Measurements from ENCODE around the gene CHTOP. TPM values are rescaled to one million over a fixed set of nuclear protein-coding genes. Genes with fewer than 3 reads are reported as not detected.

Gene CHTOP
- total RNA-seq, 1 experiment from 2014 or later, result 63.7 TPM

DNA sequence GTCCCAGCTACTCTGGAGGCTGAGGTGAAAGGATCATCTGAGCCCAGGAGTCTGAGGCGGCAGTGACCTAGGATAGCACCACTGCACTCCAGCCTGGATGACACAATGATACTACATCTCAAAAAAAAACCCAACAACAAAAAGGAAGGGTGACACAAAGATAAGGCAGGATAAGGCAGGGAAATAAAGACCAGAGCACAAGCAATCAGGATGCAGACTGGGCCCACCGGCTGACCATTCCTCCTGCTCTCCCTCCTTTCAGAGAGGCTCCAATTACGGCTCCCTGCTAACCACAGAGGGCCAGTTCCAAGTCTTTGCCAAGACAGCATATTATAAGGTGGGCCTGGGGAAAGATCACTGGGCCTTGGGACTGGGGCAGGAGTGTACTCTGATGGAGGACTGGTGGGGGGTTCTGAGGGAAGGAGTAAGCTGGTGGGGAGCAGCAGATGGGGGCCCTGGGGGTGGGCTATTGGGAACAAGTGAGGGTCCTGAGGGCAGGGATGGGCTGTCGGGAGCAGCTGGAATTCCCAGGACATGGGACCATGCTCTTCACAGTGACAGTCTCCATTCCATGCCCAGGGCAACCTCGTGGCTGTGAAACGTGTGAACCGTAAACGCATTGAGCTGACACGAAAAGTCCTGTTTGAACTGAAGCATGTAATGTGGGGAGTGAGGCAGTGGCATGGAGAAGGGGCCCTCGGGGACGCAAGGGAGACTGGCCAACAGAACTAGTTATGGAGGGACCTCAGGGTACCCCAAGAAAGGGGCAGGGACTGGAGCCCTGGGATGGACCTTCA is 51.9 kb downstream of the CHTOP start:
- DNase-seq (ENCODE audit: low spot score), result no peak

DNA sequence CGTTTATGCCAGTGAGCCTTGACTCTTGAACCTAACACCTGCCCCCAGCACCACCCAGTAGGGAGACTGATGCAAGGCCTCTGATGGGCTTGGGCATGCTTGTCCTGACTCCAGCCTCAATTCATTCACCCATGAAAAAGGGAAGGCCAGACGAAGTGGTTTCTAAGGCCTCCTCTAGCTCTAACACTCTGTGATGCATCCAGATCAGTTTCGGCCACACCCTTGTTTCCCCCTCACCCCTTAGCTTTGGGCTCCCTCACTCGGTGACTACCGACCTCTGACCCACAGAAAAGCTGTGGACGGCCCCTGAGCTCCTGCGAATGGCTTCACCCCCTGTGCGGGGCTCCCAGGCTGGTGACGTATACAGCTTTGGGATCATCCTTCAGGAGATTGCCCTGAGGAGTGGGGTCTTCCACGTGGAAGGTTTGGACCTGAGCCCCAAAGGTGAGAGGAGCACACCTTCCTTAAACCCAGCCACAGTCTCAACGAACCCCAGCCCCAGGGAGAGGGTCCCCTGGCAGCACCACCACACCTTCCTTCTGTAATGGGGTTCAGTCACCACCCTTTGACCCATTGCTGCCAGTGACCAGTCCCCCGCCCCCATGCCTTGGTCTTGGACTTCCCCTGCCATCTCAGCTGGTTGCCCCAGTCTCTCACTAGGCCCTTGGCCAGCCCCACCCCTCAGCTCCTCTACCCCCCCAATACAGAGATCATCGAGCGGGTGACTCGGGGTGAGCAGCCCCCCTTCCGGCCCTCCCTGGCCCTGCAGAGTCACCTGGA is 53.7 kb downstream of the CHTOP start:
- no peak for DNase-seq (ENCODE audit: low spot score)

DNA sequence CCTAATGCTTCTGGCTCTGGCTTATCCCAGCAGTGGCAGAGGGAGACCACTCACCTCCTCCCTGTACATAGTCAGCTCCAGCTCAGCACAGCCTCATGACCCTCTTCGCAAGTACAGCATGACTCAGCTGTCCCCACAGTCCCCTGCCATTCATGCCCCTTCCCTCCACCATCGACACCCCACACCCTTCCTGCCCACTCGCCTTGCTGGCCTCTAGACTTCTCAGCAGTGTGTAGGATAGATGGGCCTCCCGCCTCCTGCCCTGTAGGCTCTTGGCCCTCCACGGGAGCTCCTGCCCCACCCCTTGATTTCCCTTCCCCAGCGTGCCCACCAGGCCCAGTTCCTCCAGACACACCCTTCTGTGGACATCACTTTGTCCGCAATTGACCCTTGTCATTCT is 54.4 kb downstream of the CHTOP start:
- DNase-seq (ENCODE audit: low spot score), result no peak

DNA sequence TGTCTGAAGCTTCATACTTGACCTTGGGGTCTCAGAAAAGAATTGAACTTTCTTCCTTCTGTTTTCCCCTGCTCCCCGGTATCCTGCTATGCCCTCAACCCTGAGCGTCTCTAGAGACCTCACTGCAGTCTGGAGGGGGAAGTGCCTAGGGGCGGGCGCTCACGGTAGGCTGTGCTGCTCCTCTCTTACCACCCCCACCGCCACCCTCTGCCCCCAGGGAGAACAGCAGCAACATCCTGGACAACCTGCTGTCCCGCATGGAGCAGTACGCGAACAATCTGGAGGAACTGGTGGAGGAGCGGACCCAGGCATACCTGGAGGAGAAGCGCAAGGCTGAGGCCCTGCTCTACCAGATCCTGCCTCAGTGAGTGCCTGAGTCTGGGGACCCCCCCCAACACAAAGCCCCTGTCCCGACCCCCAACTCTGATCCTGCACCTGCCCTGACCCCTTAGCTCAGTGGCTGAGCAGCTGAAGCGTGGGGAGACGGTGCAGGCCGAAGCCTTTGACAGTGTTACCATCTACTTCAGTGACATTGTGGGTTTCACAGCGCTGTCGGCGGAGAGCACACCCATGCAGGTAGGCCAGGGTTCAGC is 55.0 kb downstream of the CHTOP start:
- DNase-seq (ENCODE audit: low spot score), result no peak

DNA sequence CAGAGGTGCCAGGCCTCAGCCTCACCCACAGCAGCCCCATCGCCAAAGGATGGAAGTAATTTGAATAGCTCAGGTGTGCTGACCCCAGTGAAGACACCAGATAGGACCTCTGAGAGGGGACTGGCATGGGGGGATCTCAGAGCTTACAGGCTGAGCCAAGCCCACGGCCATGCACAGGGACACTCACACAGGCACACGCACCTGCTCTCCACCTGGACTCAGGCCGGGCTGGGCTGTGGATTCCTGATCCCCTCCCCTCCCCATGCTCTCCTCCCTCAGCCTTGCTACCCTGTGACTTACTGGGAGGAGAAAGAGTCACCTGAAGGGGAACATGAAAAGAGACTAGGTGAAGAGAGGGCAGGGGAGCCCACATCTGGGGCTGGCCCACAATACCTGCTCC is 59.6 kb downstream of the CHTOP start:
- DNase-seq (ENCODE audit: low spot score), result no peak

Small RNAs within 50 kb of the gene (small RNA-seq; reads per million reads assigned to genes)
- gene MIR8083, result not detected

Other genes with a start within 250 kb of the CHTOP start
- gene S100A8, start 243.0 kb upstream of the CHTOP start, total RNA-seq (2014; rRNA removed; shearing (Covaris generic)), result not detected in 2 replicates
- not detected in 2 replicates for gene S100A7A, start 217.5 kb upstream of the CHTOP start, total RNA-seq (2014; rRNA removed; shearing (Covaris generic))
- not detected in 2 replicates for gene S100A7, start 173.4 kb upstream of the CHTOP start, total RNA-seq (2014; rRNA removed; shearing (Covaris generic))
- 2,272 and 2,428 TPM in 2 replicates for gene S100A6, start 98.1 kb upstream of the CHTOP start, total RNA-seq (2014; rRNA removed; shearing (Covaris generic))
- 4.0 and 9.8 TPM in 2 replicates for gene S100A5, start 93.1 kb upstream of the CHTOP start, total RNA-seq (2014; rRNA removed; shearing (Covaris generic))
- gene S100A4, start 88.3 kb upstream of the CHTOP start, total RNA-seq (2014; rRNA removed; shearing (Covaris generic)), result 694 and 702 TPM in 2 replicates
- gene S100A3, start 84.8 kb upstream of the CHTOP start, total RNA-seq (2014; rRNA removed; shearing (Covaris generic)), result 2.6 and 4.9 TPM in 2 replicates
- gene S100A2, start 68.2 kb upstream of the CHTOP start, total RNA-seq (2014; rRNA removed; shearing (Covaris generic)), result 17.9 and 26.4 TPM in 2 replicates
- 282 and 292 TPM in 2 replicates for gene S100A16, start 20.9 kb upstream of the CHTOP start, total RNA-seq (2014; rRNA removed; shearing (Covaris generic))
- 35.6 and 46.2 TPM in 2 replicates for gene S100A14, start 17.7 kb upstream of the CHTOP start, total RNA-seq (2014; rRNA removed; shearing (Covaris generic))
- gene S100A13, start 6.6 kb upstream of the CHTOP start, total RNA-seq (2014; rRNA removed; shearing (Covaris generic)), result 78.7 and 87.3 TPM in 2 replicates
- gene S100A1, start 5.6 kb upstream of the CHTOP start, total RNA-seq (2014; rRNA removed; shearing (Covaris generic)), result 0.15 TPM in 1 of 2 replicates, not detected in the other
- gene SNAPIN, start 24.6 kb downstream of the CHTOP start, total RNA-seq (2014; rRNA removed; shearing (Covaris generic)), result 45.5 and 46.0 TPM in 2 replicates
- 144 and 159 TPM in 2 replicates for gene ILF2, start 36.9 kb downstream of the CHTOP start, total RNA-seq (2014; rRNA removed; shearing (Covaris generic))
- not detected in 2 replicates for gene NPR1, start 44.6 kb downstream of the CHTOP start, total RNA-seq (2014; rRNA removed; shearing (Covaris generic))
- 23.4 and 28.9 TPM in 2 replicates for gene INTS3, start 94.0 kb downstream of the CHTOP start, total RNA-seq (2014; rRNA removed; shearing (Covaris generic))
- 13.8 and 14.7 TPM in 2 replicates for gene SLC27A3, start 141.3 kb downstream of the CHTOP start, total RNA-seq (2014; rRNA removed; shearing (Covaris generic))